ENCODE measurements around the gene RBL2. TPM values are rescaled to one million over a fixed set of nuclear protein-coding genes. Genes with fewer than 3 reads are reported as not detected.

RBL2 gene
- total and polyA plus RNA-seq, 12 donors = 18.7 to 48.5 (median 34.3) TPM

GRCh38 chr16:53413864-53414263 lies 20.4 kb upstream of the RBL2 start:
- Histone ChIP-seq H3K4me3 (no peak overlapping the region), H3K27me3 (peaks cover 0 to 7% (median 4%) of the 10 kb centered on the region in 7 donors), H3K9me3 (peaks cover 0 to 4% (median 0%) of the 10 kb centered on the region in 11 donors), H3K4me1 (no peaks in the 10 kb centered on the region), H3K27ac (no peak overlapping the region), H3K36me3 (no peaks in the 10 kb centered on the region)
- intact Hi-C loops (cut with DNase I) = no loop called here
- 93 to 94% methylated on average over 18 of the region's 18 CpGs for WGBS, 2 donors
- DNase-seq (no peak), ATAC-seq (no peak)
- TF ChIP-seq CTCF (IDR thresholded peaks at IDR 0.05) = no peak

GRCh38 chr16:53414381-53414780 lies 19.9 kb upstream of the RBL2 start:
- H3K4me1 ChIP-seq = no peaks in the 10 kb centered on the region
- WGBS, 2 donors = 93 to 95% methylated on average over 16 of the region's 16 CpGs
- ATAC-seq (no peak), DNase-seq (no peak)
- H3K4me3 ChIP-seq = no peak overlapping the region
- H3K27me3 ChIP-seq = peaks cover 0 to 7% (median 4%) of the 10 kb centered on the region in 7 donors
- H3K27ac ChIP-seq = no peak overlapping the region
- peaks cover 0 to 4% (median 0%) of the 10 kb centered on the region in 11 donors for H3K9me3 ChIP-seq
- intact Hi-C loops (cut with DNase I) = no loop called here
- TF ChIP-seq CTCF (IDR thresholded peaks at IDR 0.05) = no peak
- no peaks in the 10 kb centered on the region for H3K36me3 ChIP-seq

- Histone ChIP-seq H3K9me3 (peaks cover 0 to 4% (median 0%) of the 10 kb centered on the region in 11 donors), H3K27me3 (peaks cover 0 to 7% (median 4%) of the 10 kb centered on the region in 7 donors), H3K36me3 (no peaks in the 10 kb centered on the region), H3K4me3 (no peak overlapping the region), H3K4me1 (no peaks in the 10 kb centered on the region), H3K27ac (no peak overlapping the region)
- ATAC-seq (no peak), DNase-seq (no peak)
- WGBS, 2 donors = 16 to 19% methylated on average over 4 of the region's 4 CpGs
- no peak for TF ChIP-seq CTCF (IDR thresholded peaks at IDR 0.05)
- intact Hi-C loops (cut with DNase I) = no loop called here
These were observed 18.8 kb upstream of the RBL2 start for GRCh38 chr16:53415504-53415903.

- intact Hi-C loops (cut with DNase I) = no loop called here
- no peak for TF ChIP-seq CTCF (IDR thresholded peaks at IDR 0.05)
- Histone ChIP-seq H3K36me3 (no peaks in the 10 kb centered on the region), H3K9me3 (peaks cover 0 to 4% (median 0%) of the 10 kb centered on the region in 11 donors), H3K27me3 (peaks cover 0 to 7% (median 4%) of the 10 kb centered on the region in 7 donors), H3K4me1 (no peaks in the 10 kb centered on the region), H3K4me3 (no peak overlapping the region), H3K27ac (no peak overlapping the region)
- ATAC-seq (no peak), DNase-seq (no peak)
- WGBS, 2 donors = 74 to 78% methylated on average over 4 of the region's 4 CpGs
These were observed 17.3 kb upstream of the RBL2 start for GRCh38 chr16:53417011-53417410.

Measured in heart right ventricle (tissue), 16 donors.